Transverse colon (tissue), 4 donors: Measurements from ENCODE around the gene UTP14A.

Source experiments
- EP300 ChIP-seq: sonication (generic); formaldehyde crosslinking; IDR thresholded peaks from one replicate; pipeline ENCODE4 v1.6.1; 2017; ENCODE audit warnings: antibody characterized with exemption, low read depth
- POLR2A ChIP-seq: fragments of 450-650 bp; IDR thresholded peaks from one replicate; pipeline ENCODE4 v1.6.1; 2016; ENCODE audit warnings: antibody characterized with exemption, mild to moderate bottlenecking, moderate library complexity
- POLR2AphosphoS5 ChIP-seq, 3 donors: sonication (generic); formaldehyde crosslinking; IDR thresholded peaks; one replicate each; pipeline ENCODE4 v1.6.1; 2016; ENCODE audit warnings: antibody characterized with exemption in 3 of 3
- TF ChIP-seq, protein P1 (sequence below), 5 experiments: fragments of 200-600 bp in 3 of 5; fragments of 450-650 bp in 2 of 5; sonication (generic) in 3 of 5; IDR thresholded peaks; 1 replicate in 2 of 5; 2 replicates in 3 of 5; pipeline ENCODE4 v1.5.1; 2016 to 2017; ENCODE audit warnings: antibody characterized with exemption in 5 of 5, inconsistent platforms in 3 of 5, mild to moderate bottlenecking in 2 of 5, moderate library complexity in 1 of 5

DNA sequence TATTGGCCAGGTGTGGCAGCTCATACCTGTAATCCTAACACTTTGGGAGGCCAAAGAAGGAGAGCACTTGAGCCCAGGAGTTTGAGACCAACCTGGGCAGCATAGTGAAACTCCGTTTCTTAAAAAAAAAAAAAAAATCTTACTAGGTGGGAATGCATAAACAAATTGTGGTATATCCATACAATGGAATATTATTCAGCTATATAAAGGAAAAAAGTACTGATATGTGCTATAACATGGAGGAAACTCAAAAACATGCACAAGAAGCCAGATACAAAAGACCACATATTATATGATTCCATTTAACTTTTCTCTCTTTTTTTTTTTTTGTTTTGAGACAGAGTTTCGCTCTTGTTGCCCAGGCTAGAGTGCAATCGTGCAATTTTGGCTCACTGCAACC is 63.0 kb downstream of the UTP14A start:
- TF ChIP-seq EP300 (no peak), POLR2A (no peak), POLR2AphosphoS5 (IDR thresholded peaks at IDR 0.05) (no peak)
- TF ChIP-seq, protein P1, sequence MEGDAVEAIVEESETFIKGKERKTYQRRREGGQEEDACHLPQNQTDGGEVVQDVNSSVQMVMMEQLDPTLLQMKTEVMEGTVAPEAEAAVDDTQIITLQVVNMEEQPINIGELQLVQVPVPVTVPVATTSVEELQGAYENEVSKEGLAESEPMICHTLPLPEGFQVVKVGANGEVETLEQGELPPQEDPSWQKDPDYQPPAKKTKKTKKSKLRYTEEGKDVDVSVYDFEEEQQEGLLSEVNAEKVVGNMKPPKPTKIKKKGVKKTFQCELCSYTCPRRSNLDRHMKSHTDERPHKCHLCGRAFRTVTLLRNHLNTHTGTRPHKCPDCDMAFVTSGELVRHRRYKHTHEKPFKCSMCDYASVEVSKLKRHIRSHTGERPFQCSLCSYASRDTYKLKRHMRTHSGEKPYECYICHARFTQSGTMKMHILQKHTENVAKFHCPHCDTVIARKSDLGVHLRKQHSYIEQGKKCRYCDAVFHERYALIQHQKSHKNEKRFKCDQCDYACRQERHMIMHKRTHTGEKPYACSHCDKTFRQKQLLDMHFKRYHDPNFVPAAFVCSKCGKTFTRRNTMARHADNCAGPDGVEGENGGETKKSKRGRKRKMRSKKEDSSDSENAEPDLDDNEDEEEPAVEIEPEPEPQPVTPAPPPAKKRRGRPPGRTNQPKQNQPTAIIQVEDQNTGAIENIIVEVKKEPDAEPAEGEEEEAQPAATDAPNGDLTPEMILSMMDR (IDR thresholded peaks at IDR 0.05) = no peak
